Colonic mucosa (tissue), 4 donors: ENCODE measurements around the gene SLCO3A1. TPM values are rescaled to one million over a fixed set of nuclear protein-coding genes. Genes with fewer than 3 reads are reported as not detected.

Experiments
- DNase-seq: peaks from one replicate; pipeline ENCODE4 v3.0.0-alpha.2; 2020
- H3K27ac ChIP-seq: fragments of 200-600 bp; one replicate; pipeline ENCODE4 v1.8.0; 2021
- H3K27me3 ChIP-seq: fragments of 200-600 bp; one replicate; pipeline ENCODE4 v1.8.0; 2021
- H3K36me3 ChIP-seq: fragments of 200-600 bp; one replicate; pipeline ENCODE4 v1.8.0; 2021
- H3K4me1 ChIP-seq: fragments of 200-600 bp; one replicate; pipeline ENCODE4 v1.8.0; 2021; ENCODE audit warnings: mild to moderate bottlenecking
- H3K4me3 ChIP-seq: fragments of 200-600 bp; one replicate; pipeline ENCODE4 v1.8.0; 2021
- H3K9ac ChIP-seq, 2 donors: one replicate each; pipeline ENCODE4 v1.7.0; 2013; ENCODE audit warnings: control low read depth in 2 of 2, low read depth in 2 of 2, low read length in 2 of 2
- H3K9me3 ChIP-seq: fragments of 200-600 bp; one replicate; pipeline ENCODE4 v1.8.0; 2021
- intact Hi-C: fragments of 100-400 bp; cut with DNase I; formaldehyde crosslinking; loops from one replicate; pipeline ENCODE4 v1.14.1; 2022
- total RNA-seq, 2 donors: library from RNA; stranded (reverse); fragmentation: NEBNext Ultra II Directional in 1 of 2; extraction: Animal tissue kit (Norgen Biotek cat#: 25700) in 1 of 2; gene quantifications; one replicate each; pipeline ENCODE4 v1.2.1, GENCODE V29; 2021
- TF ChIP-seq, protein P1 (sequence below): fragments of 200-600 bp; IDR thresholded peaks from one replicate; pipeline ENCODE4 v1.8.0; 2022; ENCODE audit warnings: antibody characterized with exemption, mild to moderate bottlenecking
- donor health status: healthy.
- donor health status: DM: no; HTN: no; CAD: no.
- donor health status: DM: no; HTN: no; CAD: no.

Gene SLCO3A1
- total RNA-seq, 2 donors from 2014 or later = 11.4 to 24.6 TPM

DNA sequence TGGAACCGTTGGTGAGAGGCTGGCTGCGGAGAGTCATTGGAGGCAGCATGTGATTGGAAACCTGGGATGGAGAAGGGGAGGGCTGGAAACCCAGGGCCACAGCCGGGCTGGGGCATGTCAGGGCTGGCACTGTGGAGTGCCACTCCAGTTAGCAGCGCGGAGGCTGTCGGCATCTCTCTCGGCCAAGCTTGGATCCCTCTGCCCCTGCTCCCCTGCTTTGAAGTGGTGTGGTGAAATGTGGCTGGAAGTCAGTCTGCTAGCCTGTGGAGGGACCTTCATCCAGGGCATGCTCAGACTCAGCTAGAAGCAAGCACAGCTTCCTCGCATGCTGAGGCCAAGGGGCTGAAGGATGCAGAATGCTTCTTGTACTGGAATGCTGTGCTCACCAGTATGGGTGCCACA, 13.5 kb downstream of the SLCO3A1 start:
- no peaks in the 10 kb centered on the region for H3K27me3 ChIP-seq
- intact Hi-C loops = loop anchor here (5.0 kb wide), 1 partner anchor 80 kb away; no protein-coding TSS in a partner anchor
- peak overlapping the region in 1 of 2 donors; percentile 62 for H3K9ac ChIP-seq
- H3K9me3 ChIP-seq = no peaks in the 10 kb centered on the region
- H3K4me1 ChIP-seq = peaks cover 4% of the 10 kb centered on the region
- no peak overlapping the region for H3K4me3 ChIP-seq
- DNase-seq = no peak
- no peaks in the 10 kb centered on the region for H3K36me3 ChIP-seq
- peak overlapping the region; percentile 54 for H3K27ac ChIP-seq
- TF ChIP-seq, protein P1, sequence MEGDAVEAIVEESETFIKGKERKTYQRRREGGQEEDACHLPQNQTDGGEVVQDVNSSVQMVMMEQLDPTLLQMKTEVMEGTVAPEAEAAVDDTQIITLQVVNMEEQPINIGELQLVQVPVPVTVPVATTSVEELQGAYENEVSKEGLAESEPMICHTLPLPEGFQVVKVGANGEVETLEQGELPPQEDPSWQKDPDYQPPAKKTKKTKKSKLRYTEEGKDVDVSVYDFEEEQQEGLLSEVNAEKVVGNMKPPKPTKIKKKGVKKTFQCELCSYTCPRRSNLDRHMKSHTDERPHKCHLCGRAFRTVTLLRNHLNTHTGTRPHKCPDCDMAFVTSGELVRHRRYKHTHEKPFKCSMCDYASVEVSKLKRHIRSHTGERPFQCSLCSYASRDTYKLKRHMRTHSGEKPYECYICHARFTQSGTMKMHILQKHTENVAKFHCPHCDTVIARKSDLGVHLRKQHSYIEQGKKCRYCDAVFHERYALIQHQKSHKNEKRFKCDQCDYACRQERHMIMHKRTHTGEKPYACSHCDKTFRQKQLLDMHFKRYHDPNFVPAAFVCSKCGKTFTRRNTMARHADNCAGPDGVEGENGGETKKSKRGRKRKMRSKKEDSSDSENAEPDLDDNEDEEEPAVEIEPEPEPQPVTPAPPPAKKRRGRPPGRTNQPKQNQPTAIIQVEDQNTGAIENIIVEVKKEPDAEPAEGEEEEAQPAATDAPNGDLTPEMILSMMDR = no peak

DNA sequence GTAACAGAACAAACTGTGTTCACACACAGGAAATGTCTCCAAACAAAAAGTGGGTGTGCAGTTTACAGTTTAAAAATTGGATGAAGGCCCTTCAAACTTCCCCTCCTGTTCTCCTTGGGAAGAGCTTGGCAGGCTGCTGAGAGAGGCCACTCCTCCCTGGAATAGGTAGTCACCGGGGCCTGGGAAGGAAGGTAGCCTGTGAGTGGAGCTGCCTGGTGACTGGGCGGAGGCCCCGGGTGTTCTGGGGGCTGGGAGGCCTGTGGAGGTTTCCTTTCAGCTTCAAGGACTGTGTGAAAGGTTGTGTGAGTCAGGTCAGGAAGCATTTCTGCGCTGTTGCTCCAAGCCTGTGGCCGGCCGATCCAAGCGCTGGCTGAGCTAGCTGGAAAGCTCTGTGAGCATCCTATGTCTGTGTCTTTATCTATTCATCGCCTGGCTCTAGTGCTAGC, 14.1 kb downstream of the SLCO3A1 start:
- H3K4me3 ChIP-seq = no peak overlapping the region
- peak overlapping the region; percentile 54 for H3K27ac ChIP-seq

DNA sequence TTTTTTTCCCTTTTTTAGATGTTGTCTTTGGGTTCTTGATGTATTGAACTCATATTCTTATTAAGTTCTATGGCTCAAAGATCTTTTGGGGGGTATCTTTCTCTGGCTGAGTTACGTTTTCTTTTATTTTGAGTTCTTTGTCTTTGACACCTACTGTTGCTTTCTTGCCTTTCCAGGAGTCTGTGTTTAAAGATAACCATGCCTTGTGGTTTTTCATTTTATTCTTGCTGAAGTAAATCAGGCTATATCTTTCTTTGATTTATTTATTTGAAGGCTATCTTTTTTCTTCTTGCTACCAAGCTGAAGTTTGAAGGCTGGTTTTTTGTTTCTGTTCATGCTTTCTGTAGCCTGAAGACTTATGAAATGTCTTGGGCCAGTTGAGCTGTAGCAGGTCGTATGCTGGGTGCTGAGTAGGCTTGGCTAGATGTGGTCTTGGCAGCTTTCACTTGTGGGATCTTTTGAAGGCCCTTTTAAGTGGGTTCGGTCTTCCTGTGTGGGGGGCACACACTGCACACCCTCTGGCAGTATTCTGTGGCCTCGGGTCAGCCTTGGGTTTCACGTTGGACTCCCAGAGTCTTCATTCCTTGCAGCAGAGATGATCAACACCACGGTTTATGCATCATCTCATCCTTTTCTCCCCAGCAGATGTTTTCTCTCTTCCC, 17.5 kb downstream of the SLCO3A1 start:
- TF ChIP-seq, protein P1 = no peak
- Histone ChIP-seq H3K27ac (no peak overlapping the region), H3K4me1 (no peaks in the 10 kb centered on the region)

More for the DNA sequence above, 14.1 kb downstream of the SLCO3A1 start:
- intact Hi-C loops = loop anchor here (5.0 kb wide), 1 partner anchor 80 kb away; no protein-coding TSS in a partner anchor
- H3K36me3 ChIP-seq = no peaks in the 10 kb centered on the region
- H3K9ac ChIP-seq = no peak overlapping the region
- H3K9me3 ChIP-seq = no peaks in the 10 kb centered on the region
- no peaks in the 10 kb centered on the region for H3K27me3 ChIP-seq
- peaks cover 4% of the 10 kb centered on the region for H3K4me1 ChIP-seq
- peak; percentile 88 for DNase-seq
- TF ChIP-seq, protein P1 = no peak

DNA sequence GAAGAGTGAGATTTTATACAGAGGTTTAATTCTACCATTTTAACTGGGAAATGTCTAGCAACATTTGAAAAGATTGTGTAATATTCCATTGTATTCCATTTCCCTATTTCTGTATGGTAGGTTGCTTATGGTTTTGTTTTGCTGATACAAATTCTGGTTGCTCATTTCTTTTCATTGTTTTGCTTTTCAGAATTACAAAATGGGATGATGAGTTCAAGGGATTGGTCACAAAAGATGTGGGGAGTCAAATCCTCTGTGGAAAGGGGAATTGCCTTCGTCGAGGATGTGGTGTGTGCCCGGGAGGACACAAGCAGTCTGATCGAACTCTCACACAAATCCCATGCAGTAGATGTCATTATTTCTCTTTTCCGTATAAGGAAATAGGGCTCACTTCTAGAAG, 18.3 kb downstream of the SLCO3A1 start:
- DNase-seq = no peak
- H3K4me1 ChIP-seq = no peaks in the 10 kb centered on the region
- no peaks in the 10 kb centered on the region for H3K27me3 ChIP-seq
- intact Hi-C loops = no loop called here
- no peaks in the 10 kb centered on the region for H3K9me3 ChIP-seq
- H3K36me3 ChIP-seq = no peaks in the 10 kb centered on the region
- no peak overlapping the region for H3K27ac ChIP-seq
- H3K4me3 ChIP-seq = no peak overlapping the region
- TF ChIP-seq, protein P1 = no peak
- H3K9ac ChIP-seq = no peak overlapping the region

More for the DNA sequence above, 17.5 kb downstream of the SLCO3A1 start:
- no peak for DNase-seq
- Histone ChIP-seq H3K36me3 (no peaks in the 10 kb centered on the region), H3K9me3 (no peaks in the 10 kb centered on the region), H3K4me3 (no peak overlapping the region), H3K9ac (no peak overlapping the region), H3K27me3 (no peaks in the 10 kb centered on the region)
- intact Hi-C loops = no loop called here

DNA sequence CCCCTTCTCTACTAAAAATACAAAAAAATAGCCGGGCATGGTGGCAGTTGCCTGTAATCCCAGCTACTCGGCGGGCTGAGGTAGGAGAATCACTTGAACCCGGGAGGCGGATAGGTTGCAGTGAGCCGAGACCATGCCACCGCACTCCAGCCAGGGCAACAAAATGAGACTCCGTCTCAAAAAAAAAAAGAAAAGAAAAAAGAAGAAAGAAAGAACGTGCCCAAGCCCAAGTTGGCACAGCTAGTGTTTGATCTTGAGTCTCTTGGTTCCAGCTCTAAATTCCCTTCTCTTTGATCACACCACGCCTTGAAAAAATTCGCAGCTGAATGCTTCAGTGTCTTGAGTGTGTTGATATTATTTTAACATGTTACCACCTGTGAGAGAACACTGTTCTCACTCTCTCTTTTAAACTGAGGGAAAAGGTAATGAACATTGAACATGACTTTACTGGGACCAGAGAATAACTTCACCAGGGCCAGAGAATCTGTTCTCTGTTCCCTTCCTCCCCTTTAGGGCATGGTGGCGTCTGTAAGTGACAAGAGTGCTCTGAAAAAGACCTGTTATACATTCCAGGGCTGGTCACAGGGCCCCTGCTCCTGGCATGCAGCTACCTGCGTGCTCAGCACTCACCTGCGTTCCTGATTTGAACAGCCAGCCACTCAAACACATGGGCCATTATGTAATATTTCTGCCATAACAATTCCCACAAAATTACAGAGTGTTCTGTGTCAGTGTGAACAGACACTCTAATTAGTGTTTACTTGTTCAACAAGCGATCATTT, 19.0 kb downstream of the SLCO3A1 start:
- no peaks in the 10 kb centered on the region for H3K4me1 ChIP-seq
- TF ChIP-seq, protein P1 = no peak
- no peak for DNase-seq
- intact Hi-C loops = no loop called here
- no peaks in the 10 kb centered on the region for H3K36me3 ChIP-seq
- no peak overlapping the region for H3K9ac ChIP-seq
- no peak overlapping the region for H3K27ac ChIP-seq
- no peak overlapping the region for H3K4me3 ChIP-seq
- no peaks in the 10 kb centered on the region for H3K27me3 ChIP-seq
- no peaks in the 10 kb centered on the region for H3K9me3 ChIP-seq
